NOMO-1 treated with DMSO at 0.1 percent for 48 hours (cell line): ENCODE results near the gene FBXO38.

Experiments
- DNase-seq: peaks from one replicate; lab custom pipeline; 2025; ENCODE audit not compliant: unreplicated experiment; lab: John Stamatoyannopoulos, UW

The FBXO38 gene

GRCh38 chr5:148385094-148385493, 1.3 kb downstream of the FBXO38 start:
- no peak for DNase-seq

GRCh38 chr5:148386041-148386440, 2.3 kb downstream of the FBXO38 start:
- no peak for DNase-seq

GRCh38 chr5:148387325-148387724, 3.6 kb downstream of the FBXO38 start:
- no peak for DNase-seq

- no peak for DNase-seq
Measured at GRCh38 chr5:148388696-148389095, 4.9 kb downstream of the FBXO38 start.

- no peak for DNase-seq
Measured at GRCh38 chr5:148390914-148391313, 7.2 kb downstream of the FBXO38 start.

GRCh38 chr5:148391422-148391821, 7.7 kb downstream of the FBXO38 start:
- DNase-seq = no peak

GRCh38 chr5:148393390-148393741, 9.6 kb downstream of the FBXO38 start:
- DNase-seq = no peak

GRCh38 chr5:148394587-148395019, 10.8 kb downstream of the FBXO38 start:
- DNase-seq = no peak

- DNase-seq = no peak
Measured at GRCh38 chr5:148395031-148395430, 11.3 kb downstream of the FBXO38 start.

GRCh38 chr5:148397968-148398595, 14.3 kb downstream of the FBXO38 start:
- DNase-seq = peak; percentile 86

- DNase-seq = no peak
Measured at GRCh38 chr5:148398698-148399121, 15.0 kb downstream of the FBXO38 start.

- DNase-seq = peak; percentile 44
Measured at GRCh38 chr5:148401604-148402003, 17.8 kb downstream of the FBXO38 start.

GRCh38 chr5:148403344-148403743, 19.6 kb downstream of the FBXO38 start:
- peak; percentile 97 for DNase-seq

GRCh38 chr5:148406406-148406805, 22.6 kb downstream of the FBXO38 start:
- DNase-seq = no peak

GRCh38 chr5:148408092-148408491, 24.3 kb downstream of the FBXO38 start:
- no peak for DNase-seq

- DNase-seq = no peak
Measured at GRCh38 chr5:148412124-148412523, 28.4 kb downstream of the FBXO38 start.

GRCh38 chr5:148414833-148415232, 31.1 kb downstream of the FBXO38 start:
- DNase-seq = no peak

- DNase-seq = no peak
Measured at GRCh38 chr5:148416416-148416815, 32.7 kb downstream of the FBXO38 start.

GRCh38 chr5:148416921-148417320, 33.2 kb downstream of the FBXO38 start:
- DNase-seq = no peak

GRCh38 chr5:148418511-148418910, 34.8 kb downstream of the FBXO38 start:
- no peak for DNase-seq

GRCh38 chr5:148421661-148422060, 37.9 kb downstream of the FBXO38 start:
- DNase-seq = no peak

- no peak for DNase-seq
Measured at GRCh38 chr5:148425808-148426207, 42.0 kb downstream of the FBXO38 start.

- no peak for DNase-seq
Measured at GRCh38 chr5:148426514-148426913, 42.8 kb downstream of the FBXO38 start.
